Breast epithelium (tissue), 4 donors: ENCODE data around the gene BORCS6. TPM values are rescaled to one million over a fixed set of nuclear protein-coding genes. Genes with fewer than 3 reads are reported as not detected.

ENCODE experiments used
- DNase-seq, 2 donors: peaks; one replicate each; pipeline ENCODE4 v3.0.0-alpha.2; 2019; ENCODE audit warnings: low spot score in 2 of 2
- H3K27ac ChIP-seq, 2 donors: fragments of 200-600 bp; sonication (generic) in 1 of 2; one replicate each; pipeline ENCODE4 v1.5.1; 2016 to 2019; ENCODE audit warnings: mild to moderate bottlenecking in 1 of 2
- H3K27me3 ChIP-seq, 2 donors: fragments of 200-600 bp; sonication (generic) in 1 of 2; one replicate each; pipeline versions ENCODE4 v1.5.1 to v1.6.0; 2017 to 2019; ENCODE audit warnings: control low read depth in 1 of 2, mild to moderate bottlenecking in 1 of 2
- H3K36me3 ChIP-seq: fragments of 200-600 bp; one replicate; pipeline ENCODE4 v1.5.1; 2019
- H3K4me1 ChIP-seq, 2 donors: fragments of 200-600 bp; sonication (generic); one replicate each; pipeline ENCODE4 v1.5.1; 2016 to 2019; ENCODE audit warnings: control low read depth in 1 of 2
- H3K4me3 ChIP-seq, 3 donors: fragments of 200-600 bp; sonication (generic); 1 replicate in 2 of 3; 2 replicates in 1 of 3; pipeline ENCODE4 v1.5.1; 2016 to 2019; ENCODE audit warnings: mild to moderate bottlenecking in 3 of 3, moderate library complexity in 2 of 3
- H3K9me3 ChIP-seq, 2 donors: fragments of 200-600 bp; sonication (generic) in 1 of 2; one replicate each; pipeline ENCODE4 v1.5.1; 2016 to 2019; ENCODE audit warnings: control low read depth in 1 of 2
- POLR2A ChIP-seq: fragments of 450-650 bp; IDR thresholded peaks from one replicate; pipeline ENCODE4 v1.6.1; 2016; ENCODE audit warnings: antibody characterized with exemption, mild to moderate bottlenecking, moderate library complexity
- POLR2AphosphoS5 ChIP-seq, 3 donors: sonication (generic); formaldehyde crosslinking; IDR thresholded peaks; one replicate each; pipeline ENCODE4 v1.6.1; 2017; ENCODE audit warnings: antibody characterized with exemption in 3 of 3
- intact Hi-C: fragments of 100-400 bp; cut with DNase I; formaldehyde crosslinking; loops from one replicate; pipeline ENCODE4 v1.15.1; 2023; ENCODE audit warnings: low total_unique reads
- total RNA-seq, 3 donors: library from RNA; depleted of rRNA; stranded (reverse); fragments of >200 nt; gene quantifications; one replicate each; pipeline ENCODE4 v1.1.0, GENCODE V29; 2016
- TF ChIP-seq, protein P1 (sequence below), 3 donors: fragments of 450-650 bp; IDR thresholded peaks; one replicate each; pipeline ENCODE4 v1.5.1; 2016 to 2017; ENCODE audit warnings: antibody characterized with exemption in 3 of 3, mild to moderate bottlenecking in 3 of 3, moderate library complexity in 3 of 3

The BORCS6 gene
- total RNA-seq, 3 donors from 2014 or later: 8.5 to 11.5 (median 10.8) TPM

DNA sequence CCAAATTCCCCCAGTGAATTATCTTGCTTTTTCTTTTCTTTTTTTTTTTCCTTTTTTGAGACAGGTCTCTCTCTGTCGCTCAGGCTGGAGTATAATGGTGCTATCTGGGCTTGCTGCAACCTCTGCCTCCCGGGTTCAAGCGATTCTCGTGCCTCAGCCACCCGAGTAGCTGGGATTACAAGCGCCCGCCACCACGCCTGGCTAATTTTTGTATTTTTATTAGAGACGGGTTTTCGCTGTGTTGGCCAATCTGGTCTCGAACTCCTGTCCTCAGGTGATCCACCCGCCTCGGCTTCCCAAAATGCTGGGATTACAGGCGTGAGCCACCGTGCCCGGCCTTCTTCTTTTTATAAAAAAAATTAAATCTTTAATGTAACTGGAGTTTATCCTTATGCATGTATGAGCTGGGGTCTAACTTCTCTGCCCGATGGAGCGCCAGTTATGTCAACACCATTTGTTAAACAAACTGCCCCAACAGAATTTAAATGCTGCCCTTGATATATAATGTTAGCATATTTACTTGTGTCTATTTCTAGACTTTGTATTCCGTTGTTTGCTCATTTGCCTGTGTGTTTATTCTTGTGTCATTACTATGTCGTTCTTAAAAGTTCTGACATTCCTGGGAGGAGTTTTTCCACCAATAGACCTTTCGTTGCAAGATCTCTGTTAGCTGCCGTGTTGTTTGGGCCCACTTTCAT is 20.9 kb upstream of the BORCS6 start:
- Histone ChIP-seq H3K36me3 (no peaks in the 10 kb centered on the region), H3K27ac (peak overlapping the region; percentile 52 to 87), H3K27me3 (no peaks in the 10 kb centered on the region), H3K9me3 (no peaks in the 10 kb centered on the region), H3K4me3 (peak overlapping the region; percentile 48 to 66 (median 63)), H3K4me1 (no peaks in the 10 kb centered on the region)
- no peak for DNase-seq
- TF ChIP-seq, protein P1, sequence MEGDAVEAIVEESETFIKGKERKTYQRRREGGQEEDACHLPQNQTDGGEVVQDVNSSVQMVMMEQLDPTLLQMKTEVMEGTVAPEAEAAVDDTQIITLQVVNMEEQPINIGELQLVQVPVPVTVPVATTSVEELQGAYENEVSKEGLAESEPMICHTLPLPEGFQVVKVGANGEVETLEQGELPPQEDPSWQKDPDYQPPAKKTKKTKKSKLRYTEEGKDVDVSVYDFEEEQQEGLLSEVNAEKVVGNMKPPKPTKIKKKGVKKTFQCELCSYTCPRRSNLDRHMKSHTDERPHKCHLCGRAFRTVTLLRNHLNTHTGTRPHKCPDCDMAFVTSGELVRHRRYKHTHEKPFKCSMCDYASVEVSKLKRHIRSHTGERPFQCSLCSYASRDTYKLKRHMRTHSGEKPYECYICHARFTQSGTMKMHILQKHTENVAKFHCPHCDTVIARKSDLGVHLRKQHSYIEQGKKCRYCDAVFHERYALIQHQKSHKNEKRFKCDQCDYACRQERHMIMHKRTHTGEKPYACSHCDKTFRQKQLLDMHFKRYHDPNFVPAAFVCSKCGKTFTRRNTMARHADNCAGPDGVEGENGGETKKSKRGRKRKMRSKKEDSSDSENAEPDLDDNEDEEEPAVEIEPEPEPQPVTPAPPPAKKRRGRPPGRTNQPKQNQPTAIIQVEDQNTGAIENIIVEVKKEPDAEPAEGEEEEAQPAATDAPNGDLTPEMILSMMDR (IDR thresholded peaks at IDR 0.05): no peak
- TF ChIP-seq POLR2AphosphoS5 (IDR thresholded peaks at IDR 0.05) (no peak), POLR2A (no peak)
- intact Hi-C loops: loop anchor here (10.0 kb wide), 1 partner anchor 76 kb away; no protein-coding TSS in a partner anchor

DNA sequence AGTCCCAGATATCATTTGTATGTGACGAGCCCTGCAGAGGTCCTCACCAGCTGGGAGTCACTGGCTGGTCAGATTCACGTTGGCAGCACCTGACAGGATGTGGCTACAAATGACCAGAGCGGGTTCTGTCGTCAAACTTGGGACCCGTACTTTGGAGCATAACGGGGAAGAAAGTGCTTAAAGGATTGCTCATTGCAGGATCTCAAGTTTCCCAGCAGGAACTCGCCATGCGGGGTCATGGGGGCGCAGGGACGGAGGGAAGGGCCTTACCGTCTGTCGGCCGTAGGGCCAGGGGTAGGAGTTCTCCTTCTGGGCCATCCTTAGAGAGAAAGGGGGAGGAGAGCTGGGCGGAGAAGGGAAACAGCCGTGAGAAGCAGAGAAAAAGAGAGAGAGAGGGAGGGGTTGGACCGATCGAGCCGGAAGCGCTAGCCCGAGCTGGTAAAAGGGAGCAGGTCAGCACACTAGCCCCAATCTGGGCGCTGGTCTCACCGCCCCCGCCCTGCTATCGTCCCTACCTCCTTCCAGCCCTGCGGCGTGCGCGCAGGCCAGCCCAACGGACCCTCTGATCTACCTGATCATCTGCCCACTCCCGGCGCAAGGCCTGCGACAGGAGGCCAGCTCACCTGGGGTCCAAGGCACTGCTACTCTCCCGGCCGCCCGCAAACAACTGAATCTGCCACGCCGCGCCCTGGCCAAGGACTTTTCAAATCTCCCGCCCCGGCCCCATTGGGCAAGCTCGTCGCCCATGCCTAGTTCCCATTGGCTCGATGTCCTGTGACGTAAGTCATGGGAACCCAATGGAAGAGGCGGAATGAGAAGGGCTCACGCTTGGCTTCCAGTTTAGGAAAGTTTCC is 20.2 kb upstream of the BORCS6 start, which contains the start of gene AURKB:
Gene AURKB, minus strand, starts transcription at position 669 of the 854 bp plus-strand sequence. Its CDS starts 351 bp downstream, at position 318.
- Histone ChIP-seq H3K9me3 (no peaks in the 10 kb centered on the region), H3K27me3 (no peaks in the 10 kb centered on the region), H3K36me3 (no peaks in the 10 kb centered on the region), H3K27ac (peak within 1 kb of the TSS; percentile 52 to 87), H3K4me1 (no peaks in the 10 kb centered on the region), H3K4me3 (peak within 1 kb of the TSS; percentile 48 to 66 (median 63))
- intact Hi-C loops: loop anchor here (10.0 kb wide), 1 partner anchor 75 kb away; no protein-coding TSS in a partner anchor
- no peak for TF ChIP-seq POLR2A
- TF ChIP-seq, protein P1 (IDR thresholded peaks at IDR 0.05): no peak
- TF ChIP-seq POLR2AphosphoS5 (IDR thresholded peaks at IDR 0.05): peak; percentile 65 to 82 (median 67)
- peak; percentile 94 to 95 for DNase-seq

DNA sequence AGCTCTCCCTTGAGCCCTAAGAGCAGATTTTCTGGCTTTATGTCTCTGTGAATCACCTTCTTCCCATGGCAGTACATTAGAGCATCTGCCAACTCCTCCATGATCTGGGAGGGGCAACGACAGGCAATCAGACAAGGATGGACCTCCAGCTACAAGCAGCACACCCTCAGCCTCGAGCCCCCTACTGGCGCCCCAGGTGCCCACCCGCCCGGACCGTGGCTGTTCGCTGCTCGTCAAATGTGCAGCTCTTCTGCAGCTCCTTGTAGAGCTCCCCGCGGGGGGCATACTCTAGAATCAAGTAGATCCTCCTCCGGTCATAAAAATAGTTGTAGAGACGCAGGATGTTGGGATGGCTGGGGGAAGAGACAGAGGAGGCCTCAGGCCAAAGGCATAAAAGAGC is 16.6 kb upstream of the BORCS6 start:
- H3K4me3 ChIP-seq: no peak overlapping the region
- no peaks in the 10 kb centered on the region for H3K4me1 ChIP-seq
- H3K27me3 ChIP-seq: no peaks in the 10 kb centered on the region
- intact Hi-C loops: no loop called here
- TF ChIP-seq, protein P1 (IDR thresholded peaks at IDR 0.05): no peak
- TF ChIP-seq POLR2AphosphoS5 (IDR thresholded peaks at IDR 0.05): no peak
- TF ChIP-seq POLR2A: no peak
- H3K36me3 ChIP-seq: no peaks in the 10 kb centered on the region
- H3K9me3 ChIP-seq: no peaks in the 10 kb centered on the region
- H3K27ac ChIP-seq: no peak overlapping the region
- no peak for DNase-seq

DNA sequence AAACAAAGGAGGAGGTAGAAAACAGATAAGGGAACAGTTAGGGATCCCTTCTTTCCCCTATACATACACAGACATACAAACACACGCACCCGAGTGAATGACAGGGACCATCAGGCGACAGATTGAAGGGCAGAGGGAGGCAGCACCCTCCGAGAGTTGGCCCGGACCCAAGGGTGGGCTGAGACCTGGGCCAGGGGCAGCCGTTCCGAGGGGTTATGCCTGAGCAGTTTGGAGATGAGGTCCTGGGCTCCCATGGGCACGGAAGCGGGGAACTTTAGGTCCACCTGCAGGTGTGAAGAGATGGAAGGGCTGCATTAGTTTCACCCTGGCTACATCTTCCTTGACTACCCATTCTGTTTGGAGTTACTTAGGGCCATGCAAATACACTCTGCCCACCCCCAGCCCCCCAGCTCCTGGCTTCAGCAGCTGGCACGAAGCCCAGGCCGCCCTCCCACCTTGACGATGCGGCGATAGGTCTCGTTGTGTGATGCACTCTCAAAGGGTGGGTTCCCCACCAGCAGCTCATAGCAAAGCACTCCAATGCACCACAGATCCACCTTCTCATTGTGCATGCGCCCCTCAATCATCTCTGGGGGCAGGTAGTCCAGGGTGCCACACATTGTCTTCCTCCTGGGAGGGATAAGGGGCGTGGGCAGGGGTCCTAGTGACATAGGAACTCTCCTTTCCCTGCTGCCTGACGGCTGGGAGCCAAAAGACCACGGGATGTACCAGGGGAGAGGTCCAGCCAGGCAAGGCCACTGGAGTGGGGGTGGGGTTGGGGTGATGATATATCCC is 15.0 kb upstream of the BORCS6 start:
- TF ChIP-seq POLR2A (no peak), POLR2AphosphoS5 (IDR thresholded peaks at IDR 0.05) (no peak)
- TF ChIP-seq, protein P1 (IDR thresholded peaks at IDR 0.05): no peak
- Histone ChIP-seq H3K9me3 (no peaks in the 10 kb centered on the region), H3K4me3 (no peak overlapping the region), H3K4me1 (no peaks in the 10 kb centered on the region), H3K27me3 (no peaks in the 10 kb centered on the region), H3K27ac (no peak overlapping the region), H3K36me3 (no peaks in the 10 kb centered on the region)
- intact Hi-C loops: no loop called here
- DNase-seq: no peak
